Small intestine (tissue), 7 donors: ENCODE data around the gene ZNF207. TPM values are rescaled to one million over a fixed set of nuclear protein-coding genes. Genes with fewer than 3 reads are reported as not detected.
"Not testable (repeated sequence)": the region's sequence is repeated elsewhere in the genome, so short reads cannot be mapped to it uniquely, and the experiment has no call there.

Source experiments
- DNase-seq, 2 donors: peaks; one replicate each; pipeline versions ENCODE4 v3.0.0 to v3.0.0-alpha.2; 2013
- FAIRE-seq: peaks from 2 replicates; lab custom pipeline; 2012; peaks lifted over from hg19 to GRCh38; lab: Jason Lieb, UNC
- H3K27ac ChIP-seq, 3 donors: one replicate each; pipeline ENCODE4 v1.5.1; 2013; ENCODE audit warnings: low read length in 2 of 3, mild to moderate bottlenecking in 2 of 3, control low read depth in 1 of 3, inconsistent platforms in 1 of 3, low read depth in 1 of 3, moderate library complexity in 1 of 3
- H3K27me3 ChIP-seq, 3 donors: one replicate each; pipeline ENCODE4 v1.6.1; 2013; ENCODE audit warnings: low read length in 3 of 3, inconsistent platforms in 1 of 3; ENCODE audit not compliant: control insufficient read depth in 3 of 3, insufficient read depth in 3 of 3
- H3K36me3 ChIP-seq, 3 donors: one replicate each; pipeline ENCODE4 v1.6.1; 2013; ENCODE audit warnings: low read length in 3 of 3, inconsistent platforms in 1 of 3, low read depth in 1 of 3, mild to moderate bottlenecking in 1 of 3, moderate library complexity in 1 of 3; ENCODE audit not compliant: control insufficient read depth in 3 of 3, insufficient read depth in 2 of 3
- H3K4me1 ChIP-seq, 3 donors: one replicate each; pipeline ENCODE4 v1.6.1; 2013; ENCODE audit warnings: low read length in 2 of 3, inconsistent platforms in 1 of 3, low read depth in 1 of 3, mild to moderate bottlenecking in 1 of 3, moderate library complexity in 1 of 3; ENCODE audit not compliant: control insufficient read depth in 3 of 3, insufficient read depth in 2 of 3
- H3K4me3 ChIP-seq, 3 donors: one replicate each; pipeline ENCODE4 v1.5.1; 2013; ENCODE audit warnings: low read length in 3 of 3, control low read depth in 1 of 3, inconsistent platforms in 1 of 3, low read depth in 1 of 3, mild to moderate bottlenecking in 1 of 3, moderate library complexity in 1 of 3
- H3K9me3 ChIP-seq, 2 donors: one replicate each; pipeline ENCODE4 v1.6.1; 2013; ENCODE audit warnings: low read depth in 1 of 2, low read length in 1 of 2; ENCODE audit not compliant: control insufficient read depth in 2 of 2, insufficient read depth in 1 of 2
- WGBS, 3 donors: extraction: QIAGEN DNeasy Blood & Tissue Kit; methylation state at CpG; one replicate each; pipeline ENCODE4 v1.1.7; 2013; 5-methylcytosine and 5-hydroxymethylcytosine counted together
- polyA plus RNA-seq, 4 donors: library from polyadenylated mRNA; stranded (reverse) in 3 of 4; unstranded in 1 of 4; fragments of 200-250 nt in 3 of 4; fragments of 120-200 nt in 1 of 4; gene quantifications; one replicate each; pipeline versions ENCODE4 v1.2.1 to v1.2.3, GENCODE V29; 2013
- donor health status: healthy with polysubstance abuse.
- donor health status: control.
- donor health status: control.
- donor health status: Bipolar disorder and iron deficiency.
- donor health status: healthy.

ZNF207 gene
- polyA plus RNA-seq, 4 donors: 50.8 to 175 (median 64.2) TPM

- DNase-seq: no peak
- Histone ChIP-seq H3K27me3 (peaks cover 0 to 8% (median 0%) of the 10 kb centered on the region in 3 donors), H3K4me1 (no peaks in the 10 kb centered on the region), H3K27ac (no peak overlapping the region), H3K9me3 (no peaks in the 10 kb centered on the region), H3K36me3 (no peaks in the 10 kb centered on the region), H3K4me3 (no peak overlapping the region)
- WGBS, 3 donors: 78 to 87% (median 87%) methylated on average over 9 of the region's 9 CpGs
- FAIRE-seq: no peak
Measured at GRCh38 chr17:32314636-32315035, 35.3 kb upstream of the ZNF207 start.

GRCh38 chr17:32315171-32315570 is 34.8 kb upstream of the ZNF207 start:
- no peak for FAIRE-seq
- no peak overlapping the region for H3K27ac ChIP-seq
- WGBS, 3 donors: 78 to 85% (median 81%) methylated on average over 8 of the region's 8 CpGs

GRCh38 chr17:32316653-32317052 is 33.3 kb upstream of the ZNF207 start:
- H3K36me3 ChIP-seq, H3K4me3 ChIP-seq, H3K9me3 ChIP-seq, H3K27me3 ChIP-seq, H3K4me1 ChIP-seq, DNase-seq, H3K27ac ChIP-seq, FAIRE-seq: not testable (repeated sequence)
- 86 to 92% (median 92%) methylated on average over 5 of the region's 5 CpGs for WGBS, 3 donors

More at GRCh38 chr17:32315171-32315570, 34.8 kb upstream of the ZNF207 start:
- Histone ChIP-seq H3K36me3 (no peaks in the 10 kb centered on the region), H3K4me1 (no peaks in the 10 kb centered on the region), H3K27me3 (peaks cover 0 to 8% (median 0%) of the 10 kb centered on the region in 3 donors), H3K4me3 (no peak overlapping the region), H3K9me3 (no peaks in the 10 kb centered on the region)
- no peak for DNase-seq

GRCh38 chr17:32317353-32317752 is 32.6 kb upstream of the ZNF207 start:
- Histone ChIP-seq H3K36me3 (no peaks in the 10 kb centered on the region), H3K4me1 (no peaks in the 10 kb centered on the region), H3K27ac (no peak overlapping the region), H3K9me3 (no peaks in the 10 kb centered on the region), H3K4me3 (no peak overlapping the region), H3K27me3 (no peaks in the 10 kb centered on the region)
- DNase-seq: no peak
- WGBS, 3 donors: 67 to 74% (median 68%) methylated on average over 4 of the region's 4 CpGs
- FAIRE-seq: no peak

DNA sequence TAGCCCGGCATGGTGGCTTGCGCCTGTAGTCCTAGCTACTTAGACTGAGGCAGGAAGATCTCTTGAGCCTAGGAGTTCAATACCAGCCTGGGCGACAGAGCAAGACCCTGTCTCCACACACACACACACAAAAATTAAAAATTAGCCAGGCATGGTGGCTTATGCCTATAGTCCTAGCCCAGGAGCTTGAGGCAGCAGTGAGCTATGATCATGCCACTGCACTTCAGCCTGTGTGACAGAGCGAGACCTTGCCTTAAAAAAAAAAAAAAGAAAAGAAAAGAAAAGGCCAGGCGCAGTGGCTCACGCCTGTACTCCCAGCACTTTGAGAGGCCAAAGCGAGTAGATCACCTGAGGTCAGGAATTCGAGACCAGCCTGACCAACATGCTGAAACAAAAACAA is 31.9 kb upstream of the ZNF207 start:
- FAIRE-seq (no peak), DNase-seq (no peak)
- 88 to 91% (median 89%) methylated on average over 8 of the region's 8 CpGs for WGBS, 3 donors
- Histone ChIP-seq H3K9me3 (no peaks in the 10 kb centered on the region), H3K4me3 (no peak overlapping the region), H3K4me1 (no peaks in the 10 kb centered on the region), H3K36me3 (no peaks in the 10 kb centered on the region), H3K27ac (no peak overlapping the region), H3K27me3 (no peaks in the 10 kb centered on the region)

GRCh38 chr17:32319548-32319905 is 30.4 kb upstream of the ZNF207 start:
- H3K4me3 ChIP-seq: no peak overlapping the region
- FAIRE-seq: no peak

GRCh38 chr17:32320080-32320479 is 29.9 kb upstream of the ZNF207 start:
- H3K27ac ChIP-seq, H3K9me3 ChIP-seq, H3K27me3 ChIP-seq, H3K36me3 ChIP-seq, H3K4me1 ChIP-seq, H3K4me3 ChIP-seq, FAIRE-seq, DNase-seq: not testable (repeated sequence)
- WGBS, 3 donors: 80 to 90% (median 84%) methylated on average over 6 of the region's 6 CpGs

More at GRCh38 chr17:32319548-32319905, 30.4 kb upstream of the ZNF207 start:
- Histone ChIP-seq H3K36me3 (no peaks in the 10 kb centered on the region), H3K9me3 (no peaks in the 10 kb centered on the region), H3K27ac (no peak overlapping the region), H3K27me3 (no peaks in the 10 kb centered on the region), H3K4me1 (peaks cover 0 to 3% (median 0%) of the 10 kb centered on the region in 3 donors)
- 17 to 18% (median 17%) methylated on average over 5 of the region's 5 CpGs for WGBS, 3 donors
- peak; percentile 65 to 73 for DNase-seq

- no peak overlapping the region for H3K4me3 ChIP-seq
- no peak for DNase-seq
- H3K4me1 ChIP-seq: peaks cover 0 to 3% (median 0%) of the 10 kb centered on the region in 3 donors
- H3K9me3 ChIP-seq: no peaks in the 10 kb centered on the region
- H3K27ac ChIP-seq: no peak overlapping the region
- H3K27me3 ChIP-seq: no peaks in the 10 kb centered on the region
- FAIRE-seq: no peak
- H3K36me3 ChIP-seq: no peaks in the 10 kb centered on the region
- WGBS, 3 donors: 87 to 93% (median 89%) methylated on average over 15 of the region's 15 CpGs
Measured at GRCh38 chr17:32320847-32321246, 29.1 kb upstream of the ZNF207 start.

DNA sequence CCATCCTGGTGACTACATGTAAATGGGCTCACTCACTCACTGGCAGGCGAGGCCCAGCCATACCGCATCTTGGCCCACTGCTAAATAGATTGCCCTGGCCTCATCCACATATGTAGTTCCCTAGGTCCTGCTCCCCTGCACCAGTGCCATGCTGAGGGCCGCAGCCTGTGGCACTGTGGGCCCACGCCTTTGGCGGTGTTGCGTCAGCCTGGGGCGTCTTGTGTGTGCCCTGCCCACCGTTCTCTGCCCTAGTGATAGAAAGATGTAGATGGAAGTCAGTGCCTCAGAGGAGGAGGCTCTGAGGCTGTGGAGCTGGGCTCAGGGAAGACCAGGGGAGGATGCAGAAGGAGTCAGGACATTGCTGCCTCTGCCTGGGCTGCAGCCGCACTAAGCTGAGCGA is 26.9 kb upstream of the ZNF207 start:
- 93 to 96% (median 94%) methylated on average over 10 of the region's 10 CpGs for WGBS, 3 donors
- FAIRE-seq: no peak
- no peaks in the 10 kb centered on the region for H3K27me3 ChIP-seq

More for the DNA sequence above, 26.9 kb upstream of the ZNF207 start:
- H3K9me3 ChIP-seq: no peaks in the 10 kb centered on the region
- H3K4me3 ChIP-seq: no peak overlapping the region
- DNase-seq: no peak
- H3K36me3 ChIP-seq: no peaks in the 10 kb centered on the region
- peaks cover 0 to 3% (median 0%) of the 10 kb centered on the region in 3 donors for H3K4me1 ChIP-seq
- H3K27ac ChIP-seq: no peak overlapping the region
